ENCODE data around the gene FAM120A.

The FAM120A gene

DNA sequence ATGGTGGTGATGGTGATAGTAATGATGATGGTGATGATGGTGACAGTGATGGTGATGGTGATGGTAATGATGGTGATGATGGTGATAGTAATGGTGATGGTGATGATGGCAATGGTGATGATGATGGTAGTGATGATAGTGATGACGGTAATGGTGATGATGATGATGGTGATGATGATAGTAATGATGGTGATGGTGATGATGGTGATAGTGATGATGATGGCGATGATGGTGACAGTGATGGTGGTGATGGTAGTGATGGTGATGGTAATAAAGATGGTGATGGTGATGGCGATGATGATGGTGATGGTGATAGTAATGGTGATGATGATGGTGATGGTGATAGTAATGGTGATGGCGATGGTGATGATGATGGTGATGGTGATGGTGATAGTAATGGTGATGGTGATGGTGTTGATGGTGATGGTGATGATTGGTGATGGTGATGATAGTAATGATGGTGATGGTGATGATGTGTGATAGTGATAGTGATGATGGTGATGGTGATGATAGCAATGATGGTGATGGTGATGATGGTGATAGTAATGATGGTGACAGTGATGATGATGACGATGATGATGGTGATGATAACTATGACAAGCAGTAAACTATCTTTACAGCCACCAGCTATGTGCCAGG lies 163.5 kb downstream of the FAM120A start:
- Histone ChIP-seq H3K27ac (ENCODE audit: insufficient read depth, low read length, poor library complexity, severe bottlenecking) (no peak overlapping the region), H3K4me3 (ENCODE audit: insufficient read depth, low read depth, low read length, poor library complexity, severe bottlenecking) (no peak overlapping the region), H3K27me3 (replicated peaks; ENCODE audit: control insufficient read depth, insufficient read depth, low read length, poor library complexity, severe bottlenecking) (no peaks in the 10 kb centered on the region), H3K36me3 (ENCODE audit: control insufficient read depth, insufficient read depth, low read length) (no peaks in the 10 kb centered on the region), H3K9me3 (ENCODE audit: control insufficient read depth, low read length) (no peaks in the 10 kb centered on the region), H3K4me1 (ENCODE audit: control insufficient read depth, insufficient read depth, low read length, poor library complexity, severe bottlenecking) (peaks cover 4% of the 10 kb centered on the region)
- DNase-seq = no peak
